NCI-H1092 (cell line): ENCODE results near the gene CMTM7.
A peak's percentile ranks its signal among the peaks of the same experiment; 100 is the strongest.

Source experiments
- DNase-seq: peaks from one replicate; lab custom pipeline; 2025; lab: John Stamatoyannopoulos, UW

The CMTM7 gene

GRCh38 chr3:32414522-32415202, 23.0 kb downstream of the CMTM7 start:
- no peak for DNase-seq

DNA sequence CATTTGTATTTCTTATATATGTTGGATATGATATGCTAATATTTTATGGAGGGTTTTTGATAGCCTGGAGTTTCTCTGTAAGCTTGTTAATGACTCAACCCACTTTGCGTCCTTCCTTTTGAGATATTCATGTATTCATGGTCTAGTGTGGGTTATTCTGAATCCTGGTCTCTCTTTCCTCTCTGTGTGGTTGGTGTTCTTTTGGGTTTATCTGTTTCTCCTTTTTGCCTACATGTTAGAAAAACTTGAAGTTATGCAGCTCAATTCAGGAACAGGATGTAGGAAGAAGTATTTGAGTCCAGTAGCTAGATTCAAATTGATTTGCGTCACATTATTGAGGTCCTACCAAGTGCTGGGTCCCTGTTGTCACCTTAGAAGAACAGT, 28.1 kb downstream of the CMTM7 start:
- DNase-seq: no peak

- no peak for DNase-seq
Observed at GRCh38 chr3:32420126-32421038, 28.7 kb downstream of the CMTM7 start.

DNA sequence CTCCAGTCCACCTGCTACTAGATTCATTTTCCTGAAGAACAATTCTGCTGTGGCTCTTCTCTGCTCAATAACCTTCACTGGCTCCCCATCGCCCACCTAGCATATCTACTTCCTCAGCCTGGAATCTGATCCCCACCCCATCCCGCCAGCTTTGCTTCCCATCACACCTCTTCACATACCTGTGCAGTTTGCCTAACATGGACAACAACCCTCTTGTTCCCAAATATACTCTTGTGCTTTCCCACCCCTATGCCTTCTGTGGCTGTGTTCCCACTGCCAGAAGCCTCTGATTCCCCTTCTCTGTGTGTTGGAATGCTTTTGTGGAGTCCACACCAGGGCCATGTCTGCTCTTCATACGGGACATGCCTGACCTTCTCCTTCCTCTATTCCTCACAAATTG, 29.5 kb downstream of the CMTM7 start:
- no peak for DNase-seq

DNA sequence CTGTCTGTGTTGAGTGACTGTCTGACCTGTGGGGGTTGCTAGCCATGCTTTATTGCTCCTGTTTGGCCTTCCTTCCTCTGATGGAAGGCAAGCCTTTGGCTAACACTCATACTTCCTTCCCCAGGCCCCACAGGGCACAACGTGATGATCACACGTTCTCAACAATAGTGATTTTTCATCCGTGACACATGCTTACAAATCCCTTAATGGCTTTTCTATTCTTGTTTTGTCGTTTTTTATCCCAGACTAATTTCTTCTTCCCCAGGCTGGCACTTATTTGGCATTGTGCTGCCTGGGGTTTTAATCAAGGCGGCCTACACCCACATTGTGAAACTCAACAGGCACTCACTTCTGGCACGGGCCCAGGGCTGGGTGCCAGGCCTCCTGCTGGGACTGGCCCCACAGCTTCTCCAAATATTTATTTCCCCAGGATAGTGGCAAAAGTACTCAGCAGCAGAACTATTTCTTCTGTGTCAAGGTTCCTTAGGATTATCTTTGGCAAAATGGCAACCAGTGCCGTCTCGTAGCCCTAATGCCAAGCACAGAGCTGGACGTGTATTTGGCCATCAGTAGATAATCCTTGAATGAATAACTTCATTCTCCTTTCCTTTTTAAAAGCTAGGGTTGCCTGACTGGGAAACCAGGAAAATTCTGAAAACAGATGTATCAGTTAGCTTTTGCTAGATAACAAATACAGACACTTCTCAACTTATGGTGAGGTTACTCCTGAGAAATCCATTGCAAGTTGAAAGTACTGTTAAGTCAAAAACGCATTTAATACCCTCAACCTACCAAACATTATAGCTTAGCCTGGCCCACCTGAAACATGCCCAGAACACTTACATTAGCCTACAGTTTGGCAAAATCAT, 30.6 kb downstream of the CMTM7 start:
- peak; percentile 17 for DNase-seq

- DNase-seq: no peak
Observed at GRCh38 chr3:32422943-32423342, 31.3 kb downstream of the CMTM7 start.

DNA sequence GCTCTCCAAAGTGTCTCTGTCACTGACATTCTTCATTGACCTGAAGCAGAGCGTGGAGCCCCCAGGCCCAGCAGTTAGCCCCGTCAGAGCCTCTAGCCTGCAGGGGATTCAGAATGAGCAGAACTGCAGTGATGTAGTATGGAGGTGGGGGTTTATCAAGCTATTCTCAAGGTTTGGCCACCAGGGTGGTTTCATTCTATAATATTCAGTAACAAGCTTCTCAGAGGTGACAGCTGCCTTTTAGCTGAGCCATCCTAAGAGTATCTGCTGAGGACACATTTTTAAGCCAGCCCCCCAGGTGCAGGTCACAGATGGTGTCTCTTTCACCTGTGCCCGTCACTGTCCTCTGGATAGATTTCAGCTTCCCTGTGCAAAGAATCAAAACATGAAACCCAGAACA, 31.9 kb downstream of the CMTM7 start:
- no peak for DNase-seq

- no peak for DNase-seq
Observed at GRCh38 chr3:32423956-32424557, 32.4 kb downstream of the CMTM7 start.

DNA sequence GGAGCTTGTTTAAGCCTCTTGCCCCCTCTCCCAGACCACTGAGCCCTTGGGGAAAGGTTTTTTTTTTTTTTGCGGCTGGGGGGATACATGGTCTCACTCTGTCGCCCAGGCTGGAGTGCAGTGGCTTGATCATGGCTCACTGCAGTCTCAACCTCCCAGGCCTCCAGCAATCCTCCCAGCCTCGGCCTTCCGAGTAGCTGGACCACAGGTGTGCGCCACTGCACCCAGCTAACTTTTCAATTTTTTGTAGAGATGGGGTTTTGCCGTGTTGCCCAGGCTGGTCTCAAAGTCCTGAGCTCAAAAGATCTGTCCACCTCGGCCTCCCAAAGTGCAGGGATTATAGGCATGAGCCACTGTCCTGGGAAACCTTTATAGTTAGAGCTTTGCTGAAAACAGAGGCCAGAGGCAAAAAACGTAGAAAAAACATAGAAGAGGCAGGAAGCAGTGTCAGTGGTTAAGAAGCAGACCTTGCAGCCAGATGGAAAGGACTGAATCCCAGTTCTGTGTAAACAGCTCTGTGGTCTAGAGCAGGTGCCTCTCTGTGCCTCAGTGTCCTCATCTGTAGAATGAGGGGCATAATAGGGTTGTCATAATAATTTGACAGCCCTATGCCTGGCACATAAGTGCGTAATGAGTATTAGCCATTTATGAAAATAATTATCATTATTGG, 33.1 kb downstream of the CMTM7 start:
- no peak for DNase-seq

- no peak for DNase-seq
Observed at GRCh38 chr3:32428092-32429068, 36.7 kb downstream of the CMTM7 start.

GRCh38 chr3:32430900-32431299, 39.2 kb downstream of the CMTM7 start:
- DNase-seq: no peak

DNA sequence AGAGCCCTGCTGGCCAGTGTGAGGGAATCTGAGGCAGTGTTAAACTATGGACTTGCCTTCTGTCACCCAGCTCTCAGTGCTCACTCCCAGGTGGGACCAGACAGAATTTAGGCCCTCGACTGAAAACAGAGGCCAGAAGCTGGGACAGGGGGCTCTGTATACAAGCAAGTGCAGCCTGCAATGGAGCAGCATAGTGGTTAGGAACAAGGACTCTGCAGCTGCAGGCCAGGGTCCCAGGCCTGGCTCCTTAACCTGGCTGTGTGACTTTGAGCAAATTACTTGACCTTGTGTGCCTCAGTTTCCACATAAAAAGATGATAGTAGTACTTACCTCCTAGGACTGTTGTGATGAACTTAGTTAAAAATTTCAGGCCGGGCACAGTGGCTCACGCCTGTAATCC, 39.8 kb downstream of the CMTM7 start:
- DNase-seq: no peak

DNA sequence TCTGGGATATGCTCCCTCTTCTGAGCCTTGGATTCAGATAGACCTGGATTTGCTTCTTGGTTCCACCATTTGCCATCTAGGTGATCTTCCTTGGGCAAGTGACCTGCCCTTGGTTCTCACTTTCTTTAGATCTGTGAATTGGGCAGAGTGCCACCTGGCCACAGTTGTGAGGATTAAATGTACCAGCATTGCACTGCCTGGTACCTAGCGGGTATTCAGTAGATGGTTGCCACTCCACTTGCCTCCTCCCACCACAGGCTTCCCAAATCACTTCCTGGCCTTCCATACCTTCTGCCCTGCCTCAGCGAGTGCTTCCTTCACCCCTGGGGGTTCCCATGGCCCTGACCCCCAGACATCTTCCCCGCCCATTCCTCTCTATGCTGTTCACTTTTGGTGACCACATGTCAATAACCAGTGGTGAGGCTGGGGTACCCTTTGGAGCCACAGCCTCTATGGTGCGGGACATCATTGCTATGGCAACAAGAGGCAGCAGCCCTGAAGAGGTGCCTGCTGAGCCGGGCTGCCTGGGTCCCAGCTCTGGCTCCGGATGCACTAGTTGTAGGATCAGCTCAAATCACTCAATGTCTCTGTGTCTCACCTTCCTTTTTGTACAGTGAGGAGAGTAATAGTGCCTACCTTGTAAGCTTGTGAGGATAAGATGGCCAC, 40.5 kb downstream of the CMTM7 start:
- no peak for DNase-seq

DNA sequence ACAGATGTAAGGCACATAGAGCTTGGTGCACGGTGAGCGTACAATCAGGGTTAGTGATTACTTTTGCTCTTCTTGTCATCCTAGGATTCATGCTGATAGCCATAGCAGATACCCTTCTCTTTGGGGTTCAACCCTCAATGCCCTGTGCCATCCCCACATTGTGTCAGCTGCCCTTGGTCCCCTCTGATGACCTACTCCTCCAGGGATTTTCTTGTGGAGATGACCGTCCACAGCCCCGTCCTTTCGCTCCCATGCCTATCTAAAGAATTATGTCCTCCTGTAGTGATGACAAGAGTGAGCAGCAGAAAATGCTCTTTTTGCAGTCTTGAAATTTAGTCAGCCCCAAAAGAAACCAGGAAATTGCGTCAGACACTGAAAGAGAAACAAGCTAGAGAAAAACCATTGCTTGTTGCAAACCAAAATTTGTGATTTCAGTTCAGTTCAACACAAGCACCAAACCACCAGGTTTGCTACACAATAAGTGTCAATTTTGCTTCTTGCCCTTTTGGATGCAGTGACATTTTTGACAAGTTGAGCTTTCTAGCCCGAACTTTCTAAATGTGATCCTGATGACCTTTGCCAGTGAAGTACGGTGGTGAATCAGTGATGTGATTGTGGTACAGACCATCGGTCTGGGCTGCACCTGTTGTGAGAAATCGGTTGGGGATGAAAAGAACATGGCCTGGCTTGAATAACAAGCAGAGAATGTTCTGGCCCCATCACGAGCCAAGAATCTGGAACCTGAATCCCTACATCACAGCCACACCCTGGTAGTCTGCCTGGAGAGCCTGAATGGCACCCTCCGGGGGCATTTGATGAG, 41.3 kb downstream of the CMTM7 start:
- DNase-seq: no peak

GRCh38 chr3:32434206-32434605, 42.6 kb downstream of the CMTM7 start:
- DNase-seq: no peak

GRCh38 chr3:32435911-32436815, 44.5 kb downstream of the CMTM7 start:
- no peak for DNase-seq

DNA sequence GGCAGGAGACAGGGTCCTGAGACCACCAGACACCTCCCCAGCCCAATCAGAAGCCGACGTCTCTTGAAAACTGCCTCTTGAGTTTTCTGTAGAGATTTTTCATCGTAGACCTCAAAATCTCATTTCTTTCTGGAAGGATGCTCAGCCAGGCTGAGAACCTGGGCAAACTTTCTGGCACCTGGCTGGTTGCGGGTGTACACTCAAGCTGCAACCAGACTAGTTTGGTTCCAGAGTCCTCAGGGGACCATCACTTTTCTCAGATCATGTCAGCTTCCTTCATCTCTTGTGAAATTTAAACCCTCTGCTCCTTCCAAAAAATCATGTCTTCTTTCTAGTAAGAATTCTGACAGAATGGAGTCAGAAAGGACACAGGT, 45.1 kb downstream of the CMTM7 start:
- DNase-seq: no peak

GRCh38 chr3:32437896-32438295, 46.2 kb downstream of the CMTM7 start:
- DNase-seq: no peak
